WTC11 (cell line): ENCODE measurements around the gene GLTPD2.

Source experiments
- E2F4 ChIP-seq: sonication (generic); formaldehyde crosslinking; IDR thresholded peaks from 2 replicates; pipeline ENCODE4 v1.8.1; 2022; ENCODE audit warnings: low read depth, mild to moderate bottlenecking, moderate library complexity, missing genetic modification reagents, borderline replicate concordance
- ZBTB21 ChIP-seq: sonication (generic); formaldehyde crosslinking; IDR thresholded peaks from 2 replicates; pipeline ENCODE4 v1.8.1; 2023; ENCODE audit warnings: mild to moderate bottlenecking, missing genetic modification reagents, borderline replicate concordance

GRCh38 chr17:4766723-4767122 lies 22.0 kb upstream of the GLTPD2 start:
- no peak for TF ChIP-seq ZBTB21 (CRISPR knock-in tag)
- TF ChIP-seq E2F4 (CRISPR knock-in tag) = no peak
